ENCODE results near the gene CD302. TPM values are rescaled to one million over a fixed set of nuclear protein-coding genes. Genes with fewer than 3 reads are reported as not detected.

The CD302 gene
- total and polyA plus RNA-seq, 4 donors: 65.6 to 85.0 (median 72.2) TPM

Other genes with a start within 250 kb of the CD302 start
- gene BAZ2B, start 181.7 kb downstream of the CD302 start, total RNA-seq: 100 to 1,000 TPM in 1 of 2 donors, 10 to 100 TPM in 1; 82.6 to 139 TPM
- 10 to 100 TPM; 21.4 to 39.4 TPM for gene BAZ2B, start 181.7 kb downstream of the CD302 start, polyA plus RNA-seq
- 10 to 100 TPM; 81.3 to 88.1 TPM for gene MARCHF7, start 85.7 kb downstream of the CD302 start, total RNA-seq
- gene MARCHF7, start 85.7 kb downstream of the CD302 start, polyA plus RNA-seq: 10 to 100 TPM; 30.3 to 47.4 TPM
- 10 to 100 TPM in 1 of 2 donors, 1 to 10 TPM in 1; 7.8 to 11.0 TPM for gene LY75, start 106.5 kb upstream of the CD302 start, total RNA-seq
- 1 to 10 TPM; 3.6 to 9.0 TPM for gene LY75, start 106.5 kb upstream of the CD302 start, polyA plus RNA-seq